Choroid plexus epithelial cell (primary cell): Measurements from ENCODE around the gene CD96.
A peak's percentile ranks its signal among the peaks of the same experiment; 100 is the strongest.
"Not testable (repeated sequence)": the region's sequence is repeated elsewhere in the genome, so short reads cannot be mapped to it uniquely, and the experiment has no call there.

Source experiments
- DNase-seq: peaks from one replicate; pipeline ENCODE4 v3.0.0-alpha.2; 2010; ENCODE audit warnings: low read depth
- H3K4me3 ChIP-seq: 2 replicates; pipeline ENCODE4 v1.5.1; 2011; ENCODE audit warnings: low read depth, mild to moderate bottlenecking, control low read depth, low read length, moderate library complexity
- TF ChIP-seq, protein P1 (sequence below): conservative IDR thresholded peaks from 2 replicates; pipeline ENCODE4 v1.5.1; 2011; ENCODE audit warnings: low read depth, mild to moderate bottlenecking, control low read depth, inconsistent platforms, low read length, moderate library complexity

CD96 gene

DNA sequence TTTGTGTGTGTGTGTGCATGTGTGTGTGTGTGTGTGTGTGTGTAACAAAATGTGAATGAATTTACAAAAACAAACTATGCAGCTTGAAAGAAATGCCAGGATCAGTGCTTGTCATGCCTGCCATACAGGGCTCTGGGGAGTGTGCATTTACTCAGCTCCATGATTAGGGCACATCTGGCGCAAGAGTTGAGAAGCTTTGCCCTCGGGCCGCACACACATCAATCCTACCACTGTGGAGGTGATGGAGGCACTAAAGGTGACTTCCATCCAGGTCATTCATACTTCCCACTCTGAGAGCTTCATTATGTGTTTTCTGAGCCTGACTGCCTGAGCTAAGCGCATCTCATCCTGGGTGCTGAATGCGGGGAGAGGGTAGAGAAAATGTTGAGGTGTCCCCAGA is 125.2 kb downstream of the CD96 start:
- TF ChIP-seq, protein P1, sequence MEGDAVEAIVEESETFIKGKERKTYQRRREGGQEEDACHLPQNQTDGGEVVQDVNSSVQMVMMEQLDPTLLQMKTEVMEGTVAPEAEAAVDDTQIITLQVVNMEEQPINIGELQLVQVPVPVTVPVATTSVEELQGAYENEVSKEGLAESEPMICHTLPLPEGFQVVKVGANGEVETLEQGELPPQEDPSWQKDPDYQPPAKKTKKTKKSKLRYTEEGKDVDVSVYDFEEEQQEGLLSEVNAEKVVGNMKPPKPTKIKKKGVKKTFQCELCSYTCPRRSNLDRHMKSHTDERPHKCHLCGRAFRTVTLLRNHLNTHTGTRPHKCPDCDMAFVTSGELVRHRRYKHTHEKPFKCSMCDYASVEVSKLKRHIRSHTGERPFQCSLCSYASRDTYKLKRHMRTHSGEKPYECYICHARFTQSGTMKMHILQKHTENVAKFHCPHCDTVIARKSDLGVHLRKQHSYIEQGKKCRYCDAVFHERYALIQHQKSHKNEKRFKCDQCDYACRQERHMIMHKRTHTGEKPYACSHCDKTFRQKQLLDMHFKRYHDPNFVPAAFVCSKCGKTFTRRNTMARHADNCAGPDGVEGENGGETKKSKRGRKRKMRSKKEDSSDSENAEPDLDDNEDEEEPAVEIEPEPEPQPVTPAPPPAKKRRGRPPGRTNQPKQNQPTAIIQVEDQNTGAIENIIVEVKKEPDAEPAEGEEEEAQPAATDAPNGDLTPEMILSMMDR = no peak

DNA sequence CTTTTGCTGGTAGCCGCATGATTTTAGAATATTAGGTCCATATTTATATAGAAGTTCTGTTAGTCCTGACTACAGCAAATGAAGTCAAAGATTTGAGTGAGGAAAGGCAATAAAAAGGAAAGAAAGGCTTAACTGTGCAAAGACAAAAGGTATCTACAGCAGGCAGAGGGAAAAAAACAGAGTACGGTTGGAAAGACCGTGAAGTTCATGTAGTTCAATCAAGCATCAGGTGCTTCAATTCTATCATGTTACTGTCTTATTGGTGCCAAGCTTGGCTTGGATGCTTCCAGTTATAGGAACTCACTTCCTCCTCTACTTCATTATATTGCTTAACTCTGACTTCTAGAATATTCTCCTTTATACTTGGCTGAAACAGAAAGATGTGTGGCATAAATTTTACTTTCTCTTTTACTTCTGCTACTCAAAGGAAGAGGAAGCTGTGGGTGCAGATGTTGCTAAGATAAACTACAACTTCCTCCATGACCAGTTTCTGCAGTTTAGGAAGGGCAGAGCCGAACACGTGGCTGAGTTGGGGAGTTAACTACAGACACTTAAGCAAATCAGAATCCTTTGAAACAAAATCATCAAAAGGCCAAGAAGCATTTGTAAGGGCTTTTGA is 125.7 kb downstream of the CD96 start:
- DNase-seq = peak; percentile 75
- no peak overlapping the region for H3K4me3 ChIP-seq
- TF ChIP-seq, protein P1 = no peak

More for the DNA sequence above, 125.2 kb downstream of the CD96 start:
- no peak overlapping the region for H3K4me3 ChIP-seq
- DNase-seq = no peak

DNA sequence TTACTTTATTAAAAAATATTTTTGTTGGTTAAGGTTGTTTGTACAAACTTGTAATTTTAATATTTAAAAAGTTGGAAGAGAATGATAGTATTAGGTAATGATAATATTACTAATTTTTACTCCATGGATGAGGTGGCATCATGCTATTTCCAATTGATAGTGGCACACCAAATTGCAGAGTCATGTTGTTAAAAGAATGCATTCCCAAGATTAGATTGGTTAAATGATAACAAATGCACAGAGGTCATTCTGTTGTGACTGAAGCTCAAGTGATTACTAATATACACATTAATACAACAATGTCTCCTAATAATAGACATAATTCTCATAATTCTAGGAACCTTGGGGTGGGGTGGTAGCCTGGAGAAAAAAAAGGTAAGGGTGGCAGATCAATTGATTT is 126.3 kb downstream of the CD96 start:
- H3K4me3 ChIP-seq = no peak overlapping the region
- TF ChIP-seq, protein P1 = no peak
- DNase-seq = no peak

DNA sequence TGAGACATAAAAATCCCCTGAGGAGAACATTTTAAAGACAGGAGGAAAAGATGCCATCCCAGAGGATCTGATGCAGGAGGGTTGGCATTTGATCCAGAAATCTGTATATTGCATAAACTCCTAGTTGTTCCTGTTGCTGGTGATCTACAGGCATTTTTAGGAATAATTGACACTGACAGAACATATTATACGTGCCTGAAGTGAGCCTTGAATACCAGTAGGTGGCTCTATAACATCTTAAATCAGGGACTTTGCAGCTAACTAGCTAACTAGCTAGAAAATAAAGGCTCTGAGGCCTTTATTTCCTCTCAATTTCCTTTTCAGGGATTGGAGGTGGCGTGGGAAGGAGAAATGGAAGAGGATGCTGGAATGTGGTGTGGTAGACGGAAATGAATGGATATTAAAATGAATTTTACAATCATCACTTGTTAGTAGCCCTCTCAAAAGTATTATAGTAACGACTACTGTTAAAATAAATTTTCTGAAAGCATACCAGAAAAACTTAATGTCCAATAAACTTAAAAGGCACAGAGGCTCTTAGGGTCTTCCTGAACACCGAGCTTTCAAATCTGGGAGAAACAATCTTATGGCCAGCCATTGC is 127.0 kb downstream of the CD96 start:
- no peak overlapping the region for H3K4me3 ChIP-seq
- TF ChIP-seq, protein P1 = peak; percentile 74
- peak; percentile 80 for DNase-seq

DNA sequence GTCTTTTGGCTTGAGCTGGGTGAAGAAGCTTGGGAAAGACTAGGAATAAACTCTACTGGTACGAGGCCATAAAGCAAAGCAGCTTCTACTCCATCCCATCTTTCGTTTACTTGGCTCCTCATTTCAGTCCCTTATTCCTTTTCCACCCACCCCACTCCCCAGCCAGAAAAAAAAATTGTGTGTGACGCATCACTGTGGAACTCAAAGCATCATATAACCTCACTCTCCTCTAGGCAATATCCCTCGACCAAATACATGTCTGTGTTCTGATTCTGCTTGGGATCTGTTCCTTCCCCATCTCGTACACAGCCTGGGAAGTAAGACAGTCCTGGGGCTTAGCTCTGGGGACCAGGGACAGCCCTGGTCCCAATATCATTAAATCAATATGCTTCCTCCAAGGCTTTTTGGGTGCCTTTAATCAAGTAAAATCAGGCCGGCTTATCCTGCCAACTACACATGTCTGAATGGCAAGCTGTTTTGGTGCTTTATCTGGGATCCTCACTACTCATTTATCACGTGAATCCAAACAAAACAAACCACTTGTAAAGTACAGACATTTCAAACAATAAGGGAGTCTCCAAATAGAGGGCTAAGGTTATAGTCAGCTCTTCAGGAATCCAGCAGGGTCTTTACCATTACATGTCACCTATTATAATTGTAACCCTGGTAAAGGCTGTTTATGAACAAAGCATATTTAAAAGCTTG is 128.1 kb downstream of the CD96 start:
- H3K4me3 ChIP-seq = no peak overlapping the region
- DNase-seq = peak; percentile 51
- TF ChIP-seq, protein P1 = no peak

DNA sequence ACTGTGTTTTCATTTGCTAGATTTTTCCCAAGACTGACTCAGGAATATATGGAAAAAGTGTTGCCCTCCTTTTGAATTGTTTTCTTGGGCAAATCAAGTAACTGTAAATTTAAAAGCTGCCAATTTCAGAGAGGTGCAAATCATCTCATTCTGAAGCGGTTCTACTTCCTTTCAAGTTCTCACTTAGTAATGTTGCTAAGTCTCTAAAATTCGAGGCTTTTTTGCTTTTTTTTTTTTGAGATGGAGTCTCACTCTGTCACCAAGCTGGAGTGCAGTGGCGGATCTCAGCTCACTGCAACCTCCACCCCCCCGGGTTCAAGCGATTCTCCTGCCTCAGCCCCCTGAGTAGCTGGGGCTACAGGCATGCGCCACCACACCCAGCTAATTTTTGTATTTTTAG is 130.5 kb downstream of the CD96 start:
- not testable (repeated sequence) for H3K4me3 ChIP-seq, DNase-seq

DNA sequence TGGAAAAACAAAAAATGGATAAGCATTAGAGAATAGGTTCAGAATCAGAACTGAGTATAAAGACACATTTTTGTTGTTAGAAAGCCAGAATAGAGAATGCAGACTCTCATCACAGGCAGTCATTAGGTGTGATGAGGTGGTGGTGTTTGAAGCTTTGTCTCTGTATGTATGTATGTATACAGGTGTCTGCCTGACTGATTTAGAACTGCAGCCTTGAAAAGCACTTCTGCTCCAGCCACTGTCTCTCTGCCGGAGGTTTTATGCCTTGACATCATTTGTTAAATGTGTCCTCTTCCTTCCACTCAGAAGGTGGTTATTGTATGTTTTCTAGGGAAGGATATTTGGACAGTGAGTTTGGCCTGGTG is 133.8 kb downstream of the CD96 start:
- no peak overlapping the region for H3K4me3 ChIP-seq
- DNase-seq = no peak
- TF ChIP-seq, protein P1 = no peak
